Upper lobe of left lung (tissue), 4 donors: ENCODE measurements around the gene HBM.
"Not testable (repeated sequence)": the region's sequence is repeated elsewhere in the genome, so short reads cannot be mapped to it uniquely, and the experiment has no call there.

Experiments
- EP300 ChIP-seq, 4 donors: sonication (generic); formaldehyde crosslinking; IDR thresholded peaks; one replicate each; pipeline ENCODE4 v1.5.1; 2017; ENCODE audit warnings: antibody characterized with exemption in 4 of 4, control low read depth in 2 of 4
- POLR2A ChIP-seq, 4 donors: fragments of 450-650 bp; IDR thresholded peaks; one replicate each; pipeline ENCODE4 v1.5.1; 2016 to 2017; ENCODE audit warnings: antibody characterized with exemption in 4 of 4, mild to moderate bottlenecking in 2 of 4
- POLR2AphosphoS5 ChIP-seq, 2 donors: sonication (generic); formaldehyde crosslinking; IDR thresholded peaks; one replicate each; pipeline ENCODE4 v1.5.1; 2017; ENCODE audit warnings: antibody characterized with exemption in 2 of 2
- TF ChIP-seq, protein P1 (sequence below), 6 experiments: fragments of 450-650 bp in 4 of 6; fragments of 200-600 bp in 2 of 6; sonication (generic) in 2 of 6; IDR thresholded peaks; one replicate each; pipeline ENCODE4 v1.5.1; 2016 to 2019; ENCODE audit warnings: antibody characterized with exemption in 6 of 6

DNA sequence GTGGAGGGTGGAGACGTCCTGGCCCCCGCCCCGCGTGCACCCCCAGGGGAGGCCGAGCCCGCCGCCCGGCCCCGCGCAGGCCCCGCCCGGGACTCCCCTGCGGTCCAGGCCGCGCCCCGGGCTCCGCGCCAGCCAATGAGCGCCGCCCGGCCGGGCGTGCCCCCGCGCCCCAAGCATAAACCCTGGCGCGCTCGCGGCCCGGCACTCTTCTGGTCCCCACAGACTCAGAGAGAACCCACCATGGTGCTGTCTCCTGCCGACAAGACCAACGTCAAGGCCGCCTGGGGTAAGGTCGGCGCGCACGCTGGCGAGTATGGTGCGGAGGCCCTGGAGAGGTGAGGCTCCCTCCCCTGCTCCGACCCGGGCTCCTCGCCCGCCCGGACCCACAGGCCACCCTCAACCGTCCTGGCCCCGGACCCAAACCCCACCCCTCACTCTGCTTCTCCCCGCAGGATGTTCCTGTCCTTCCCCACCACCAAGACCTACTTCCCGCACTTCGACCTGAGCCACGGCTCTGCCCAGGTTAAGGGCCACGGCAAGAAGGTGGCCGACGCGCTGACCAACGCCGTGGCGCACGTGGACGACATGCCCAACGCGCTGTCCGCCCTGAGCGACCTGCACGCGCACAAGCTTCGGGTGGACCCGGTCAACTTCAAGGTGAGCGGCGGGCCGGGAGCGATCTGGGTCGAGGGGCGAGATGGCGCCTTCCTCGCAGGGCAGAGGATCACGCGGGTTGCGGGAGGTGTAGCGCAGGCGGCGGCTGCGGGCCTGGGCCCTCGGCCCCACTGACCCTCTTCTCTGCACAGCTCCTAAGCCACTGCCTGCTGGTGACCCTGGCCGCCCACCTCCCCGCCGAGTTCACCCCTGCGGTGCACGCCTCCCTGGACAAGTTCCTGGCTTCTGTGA lies 11.0 kb downstream of the HBM start, which contains the start of gene HBA1:
- TF ChIP-seq EP300, POLR2A, POLR2AphosphoS5 (IDR thresholded peaks at IDR 0.05): not testable (repeated sequence)
- TF ChIP-seq, protein P1, sequence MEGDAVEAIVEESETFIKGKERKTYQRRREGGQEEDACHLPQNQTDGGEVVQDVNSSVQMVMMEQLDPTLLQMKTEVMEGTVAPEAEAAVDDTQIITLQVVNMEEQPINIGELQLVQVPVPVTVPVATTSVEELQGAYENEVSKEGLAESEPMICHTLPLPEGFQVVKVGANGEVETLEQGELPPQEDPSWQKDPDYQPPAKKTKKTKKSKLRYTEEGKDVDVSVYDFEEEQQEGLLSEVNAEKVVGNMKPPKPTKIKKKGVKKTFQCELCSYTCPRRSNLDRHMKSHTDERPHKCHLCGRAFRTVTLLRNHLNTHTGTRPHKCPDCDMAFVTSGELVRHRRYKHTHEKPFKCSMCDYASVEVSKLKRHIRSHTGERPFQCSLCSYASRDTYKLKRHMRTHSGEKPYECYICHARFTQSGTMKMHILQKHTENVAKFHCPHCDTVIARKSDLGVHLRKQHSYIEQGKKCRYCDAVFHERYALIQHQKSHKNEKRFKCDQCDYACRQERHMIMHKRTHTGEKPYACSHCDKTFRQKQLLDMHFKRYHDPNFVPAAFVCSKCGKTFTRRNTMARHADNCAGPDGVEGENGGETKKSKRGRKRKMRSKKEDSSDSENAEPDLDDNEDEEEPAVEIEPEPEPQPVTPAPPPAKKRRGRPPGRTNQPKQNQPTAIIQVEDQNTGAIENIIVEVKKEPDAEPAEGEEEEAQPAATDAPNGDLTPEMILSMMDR (IDR thresholded peaks at IDR 0.05) = not testable (repeated sequence)
